Measurements from ENCODE around the gene ARL17B.
"Not testable (repeated sequence)": the region's sequence is repeated elsewhere in the genome, so short reads cannot be mapped to it uniquely, and the experiment has no call there.

ARL17B gene

GRCh38 chr17:46361755-46362154, at the start of gene ARL17B:
TSS of gene ARL17B (minus strand) at chr17:46361766. CDS start at chr17:46358397, 3,369 bp downstream.
- DNase-seq (ENCODE audit: low read depth, low spot score): not testable (repeated sequence)

GRCh38 chr17:46409864-46410263, 48.3 kb upstream of the ARL17B start:
- not testable (repeated sequence) for DNase-seq (ENCODE audit: low read depth, low spot score)

GRCh38 chr17:46407155-46407554, 45.6 kb upstream of the ARL17B start:
- not testable (repeated sequence) for DNase-seq (ENCODE audit: low read depth, low spot score)

GRCh38 chr17:46401033-46401787, 39.6 kb upstream of the ARL17B start:
- not testable (repeated sequence) for DNase-seq (ENCODE audit: low read depth, low spot score)

GRCh38 chr17:46400543-46400942, 39.0 kb upstream of the ARL17B start:
- not testable (repeated sequence) for DNase-seq (ENCODE audit: low read depth, low spot score)

- DNase-seq (ENCODE audit: low read depth, low spot score): not testable (repeated sequence)
Measured at GRCh38 chr17:46399993-46400392, 38.4 kb upstream of the ARL17B start.

GRCh38 chr17:46396292-46396691, 34.7 kb upstream of the ARL17B start:
- DNase-seq (ENCODE audit: low read depth, low spot score): not testable (repeated sequence)

GRCh38 chr17:46393702-46394101, 32.1 kb upstream of the ARL17B start:
- DNase-seq (ENCODE audit: low read depth, low spot score): not testable (repeated sequence)

- not testable (repeated sequence) for DNase-seq (ENCODE audit: low read depth, low spot score)
Measured at GRCh38 chr17:46385491-46385890, 23.9 kb upstream of the ARL17B start.

GRCh38 chr17:46383118-46383517, 21.6 kb upstream of the ARL17B start:
- DNase-seq (ENCODE audit: low read depth, low spot score): not testable (repeated sequence)

- DNase-seq (ENCODE audit: low read depth, low spot score): not testable (repeated sequence)
Measured at GRCh38 chr17:46373418-46373817, 11.9 kb upstream of the ARL17B start.

GRCh38 chr17:46372236-46373229, 11.0 kb upstream of the ARL17B start:
- DNase-seq (ENCODE audit: low read depth, low spot score): not testable (repeated sequence)

GRCh38 chr17:46367520-46367919, 6.0 kb upstream of the ARL17B start:
- not testable (repeated sequence) for DNase-seq (ENCODE audit: low read depth, low spot score)

GRCh38 chr17:46361145-46361735, 326 bp downstream of the ARL17B start:
- not testable (repeated sequence) for DNase-seq (ENCODE audit: low read depth, low spot score)

- not testable (repeated sequence) for DNase-seq (ENCODE audit: low read depth, low spot score)
Measured at GRCh38 chr17:46353856-46354255, 7.7 kb downstream of the ARL17B start.

GRCh38 chr17:46349060-46349459, 12.5 kb downstream of the ARL17B start:
- DNase-seq (ENCODE audit: low read depth, low spot score): not testable (repeated sequence)

- DNase-seq (ENCODE audit: low read depth, low spot score): not testable (repeated sequence)
Measured at GRCh38 chr17:46348345-46348744, 13.2 kb downstream of the ARL17B start.

GRCh38 chr17:46342131-46342530, 19.4 kb downstream of the ARL17B start:
- not testable (repeated sequence) for DNase-seq (ENCODE audit: low read depth, low spot score)

GRCh38 chr17:46341220-46341619, 20.3 kb downstream of the ARL17B start:
- DNase-seq (ENCODE audit: low read depth, low spot score): not testable (repeated sequence)

GRCh38 chr17:46294831-46295230, 66.7 kb downstream of the ARL17B start, which contains the start of gene LRRC37A:
TSS of gene LRRC37A (plus strand) at chr17:46295131. CDS start at chr17:46295134, 3 bp downstream.
- DNase-seq (ENCODE audit: low read depth, low spot score): not testable (repeated sequence)

- not testable (repeated sequence) for DNase-seq (ENCODE audit: low read depth, low spot score)
Measured at GRCh38 chr17:46291618-46292017, 69.9 kb downstream of the ARL17B start.

Data from smooth muscle cell of the brain vasculature (primary cell).